HG03457 (cell line): Measurements from ENCODE around the gene BATF3.
"Not testable (repeated sequence)": the region's sequence is repeated elsewhere in the genome, so short reads cannot be mapped to it uniquely, and the experiment has no call there.

Source experiments
- ATAC-seq: cut with Tn5 transposase; IDR thresholded peaks from one replicate; pipeline ENCODE4 v1.9.1; 2021; ENCODE audit warnings: moderate number of reproducible peaks; ENCODE audit not compliant: unreplicated experiment

The BATF3 gene, protein sequence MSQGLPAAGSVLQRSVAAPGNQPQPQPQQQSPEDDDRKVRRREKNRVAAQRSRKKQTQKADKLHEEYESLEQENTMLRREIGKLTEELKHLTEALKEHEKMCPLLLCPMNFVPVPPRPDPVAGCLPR

DNA sequence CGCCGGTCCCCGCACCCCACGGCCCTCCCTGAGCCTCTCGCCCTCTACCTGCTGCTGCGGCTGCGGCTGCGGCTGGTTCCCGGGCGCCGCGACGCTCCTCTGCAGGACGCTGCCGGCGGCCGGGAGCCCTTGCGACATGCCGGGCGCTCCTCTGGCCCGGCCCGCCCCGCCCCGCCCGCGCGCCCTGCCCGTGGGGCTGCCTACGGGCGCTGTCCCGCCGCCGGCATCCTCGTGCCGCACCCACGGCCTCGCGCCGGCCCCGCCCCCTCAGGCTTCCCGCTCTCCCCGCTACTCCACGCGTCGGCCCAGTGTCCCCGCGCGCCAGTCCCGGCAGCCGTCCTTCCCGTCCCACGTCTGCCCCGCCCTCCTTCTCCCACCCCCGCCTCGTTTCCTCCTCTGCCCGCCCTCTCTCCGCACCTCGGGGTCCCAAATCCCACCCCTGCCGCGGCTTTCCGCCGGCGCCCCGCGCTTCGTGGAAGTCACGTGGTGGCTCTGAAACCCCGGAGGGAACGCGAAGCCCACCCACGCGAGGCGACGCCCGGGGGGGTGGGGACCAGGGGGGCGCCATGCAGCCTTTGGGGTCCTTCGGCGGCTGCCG is at the start of gene BATF3:
Gene BATF3, minus strand, starts transcription at position 216 of the 598 bp plus-strand sequence. Its CDS starts 78 bp downstream, at position 138.
- ATAC-seq: no peak

DNA sequence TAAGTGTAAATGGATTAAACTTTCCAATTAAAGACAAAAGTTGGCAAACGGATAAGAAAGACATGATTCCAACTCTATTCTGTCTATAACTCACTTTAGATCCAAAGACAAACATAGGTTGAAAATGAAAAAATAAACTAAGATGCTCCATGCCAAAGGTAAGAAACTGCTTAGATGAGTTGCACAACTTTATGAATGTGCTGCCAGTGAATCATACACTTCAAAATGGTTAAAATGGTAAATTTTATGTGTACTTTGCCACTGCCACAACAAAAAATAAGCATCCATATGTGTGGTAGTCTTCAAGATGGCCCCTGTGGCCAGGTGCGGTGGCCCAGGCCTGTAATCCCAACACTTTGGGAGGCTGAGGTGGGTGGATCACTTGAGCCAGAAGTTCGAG is 46.9 kb upstream of the BATF3 start:
- ATAC-seq: no peak

DNA sequence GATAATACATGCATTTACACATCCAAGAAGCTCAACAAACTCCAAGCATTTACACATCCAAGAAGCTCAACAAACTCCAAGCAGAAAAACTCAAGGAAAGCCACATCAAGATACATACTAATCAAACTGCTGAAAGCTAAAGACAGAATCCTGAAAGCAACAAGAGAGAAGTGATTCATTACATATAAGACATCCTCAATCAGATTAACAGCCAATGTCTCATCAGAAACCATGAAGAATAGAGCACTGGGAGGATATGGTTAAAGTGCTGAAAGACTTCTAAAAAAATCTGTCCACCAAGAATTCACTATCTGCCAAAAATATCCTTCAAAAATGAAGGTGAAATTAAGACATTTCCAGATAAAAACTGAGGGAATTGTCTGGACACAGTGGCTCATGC is 45.7 kb upstream of the BATF3 start:
- no peak for ATAC-seq

DNA sequence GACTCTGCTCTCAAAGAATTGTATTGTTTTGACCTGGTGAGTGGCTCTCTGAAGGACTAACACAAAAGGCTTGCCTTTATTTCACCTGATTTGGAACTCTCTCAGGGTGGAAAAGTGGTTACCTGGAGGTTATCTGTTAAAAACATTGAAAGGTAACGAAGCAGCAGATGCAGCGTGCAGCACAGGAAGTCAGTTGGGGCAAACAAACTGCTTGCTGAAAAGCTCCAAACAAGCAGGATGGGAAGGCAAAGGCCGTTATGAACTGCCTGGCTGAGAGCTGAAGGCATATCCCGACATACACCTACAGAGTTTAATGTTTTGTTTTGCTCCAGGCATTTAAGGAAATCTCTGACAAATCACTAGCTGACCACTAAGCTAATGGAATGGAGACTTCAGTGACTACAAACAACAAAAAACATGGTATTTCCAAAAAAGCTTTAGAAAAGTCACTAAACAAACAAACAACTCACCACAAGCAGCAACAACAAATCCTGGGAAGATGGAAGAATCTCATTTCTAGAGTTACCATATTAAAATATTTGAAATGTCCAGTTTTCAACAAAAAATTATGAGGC is 44.3 kb upstream of the BATF3 start:
- no peak for ATAC-seq

DNA sequence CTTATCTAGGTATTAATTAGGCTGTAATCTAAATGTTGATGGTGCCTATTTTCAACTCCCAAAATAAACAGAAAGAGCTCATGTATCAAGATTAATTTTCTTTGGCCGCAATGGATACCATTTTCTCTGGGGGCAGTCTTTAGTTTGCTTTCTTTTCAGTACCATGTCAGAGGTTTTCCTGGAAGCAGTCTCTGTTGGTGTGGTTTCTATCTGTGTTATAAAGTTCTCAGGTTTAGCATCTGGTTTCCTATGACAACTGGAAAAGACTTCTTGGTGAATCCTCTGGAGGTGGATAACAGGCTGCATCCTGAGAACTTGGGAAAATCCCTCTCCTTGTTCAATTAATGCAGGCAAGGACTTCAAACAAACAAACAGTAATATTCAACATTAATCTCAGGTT is 38.7 kb upstream of the BATF3 start:
- no peak for ATAC-seq

DNA sequence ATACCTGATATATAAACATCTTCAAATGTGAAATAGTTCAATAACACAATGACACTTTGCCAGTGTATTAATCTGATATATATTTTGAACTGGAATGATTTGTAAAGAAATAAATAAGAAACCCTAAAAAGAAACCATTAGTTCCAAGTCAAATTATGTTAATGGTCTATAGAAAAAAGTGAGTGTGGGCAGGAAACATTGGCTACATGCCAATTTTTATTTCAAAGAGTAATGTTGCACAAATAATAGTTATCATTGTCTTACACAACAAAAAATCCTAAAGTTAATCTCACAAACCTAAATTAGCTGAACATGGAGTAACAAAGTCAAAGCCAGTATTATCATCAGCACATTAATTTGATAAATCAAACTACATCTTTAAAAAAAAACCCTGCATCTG is 37.9 kb upstream of the BATF3 start:
- no peak for ATAC-seq

DNA sequence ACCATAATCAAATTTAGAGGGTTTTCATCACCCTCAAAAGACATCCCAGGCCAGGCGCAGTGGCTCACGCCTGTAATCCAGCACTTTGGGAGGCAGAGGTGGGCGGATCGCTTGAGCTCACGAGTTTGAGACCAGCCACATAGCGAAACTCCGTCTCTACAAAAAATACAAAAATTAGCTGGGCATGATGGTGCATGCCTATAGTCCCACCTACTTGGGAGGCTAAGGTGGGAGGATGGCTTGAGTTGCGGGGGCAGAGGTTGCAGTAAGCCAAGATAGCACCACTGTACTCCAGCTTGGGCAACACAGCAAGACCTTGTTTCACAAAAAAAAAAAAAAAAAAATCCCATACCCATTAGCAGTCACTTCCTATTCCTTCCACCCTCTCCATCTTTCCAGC is 33.5 kb upstream of the BATF3 start:
- ATAC-seq: no peak

DNA sequence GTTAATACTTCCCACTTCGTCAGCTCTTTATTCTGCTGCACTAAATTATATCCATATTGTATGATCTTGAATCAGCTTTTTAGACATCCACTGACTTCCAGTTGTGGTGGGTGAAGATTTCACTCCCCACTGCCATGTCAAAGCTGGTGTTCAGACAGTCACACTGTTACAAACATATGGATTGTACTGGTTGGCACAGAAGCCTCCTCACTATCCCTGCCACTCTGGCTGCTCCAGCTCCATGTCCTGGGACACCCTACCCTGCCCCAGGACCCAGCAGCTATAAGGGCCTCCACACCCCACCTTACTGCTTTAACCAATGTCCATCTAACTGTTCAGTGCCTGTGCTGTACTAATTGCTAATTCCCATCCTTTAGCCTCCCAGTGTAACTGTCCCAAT is 32.0 kb upstream of the BATF3 start:
- no peak for ATAC-seq

DNA sequence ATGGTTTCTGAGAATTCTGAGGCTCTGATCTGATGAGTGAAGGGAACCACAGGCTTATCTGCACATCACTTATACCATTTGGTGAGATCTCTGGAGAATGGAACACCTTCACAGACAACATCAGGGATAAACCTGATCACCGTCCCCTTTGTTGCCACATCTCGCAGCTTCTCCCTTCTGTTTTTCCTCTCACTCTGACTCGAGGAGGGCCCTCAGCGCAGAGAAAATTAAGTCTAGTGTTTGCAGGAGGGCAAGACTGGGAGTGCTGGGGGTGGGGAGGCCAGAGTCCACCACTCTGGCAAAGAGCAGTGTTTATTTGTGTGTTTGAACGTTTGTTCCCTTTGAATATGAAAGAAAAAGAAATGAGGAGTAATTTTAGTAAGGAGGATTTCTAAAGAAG is 29.0 kb upstream of the BATF3 start:
- no peak for ATAC-seq

DNA sequence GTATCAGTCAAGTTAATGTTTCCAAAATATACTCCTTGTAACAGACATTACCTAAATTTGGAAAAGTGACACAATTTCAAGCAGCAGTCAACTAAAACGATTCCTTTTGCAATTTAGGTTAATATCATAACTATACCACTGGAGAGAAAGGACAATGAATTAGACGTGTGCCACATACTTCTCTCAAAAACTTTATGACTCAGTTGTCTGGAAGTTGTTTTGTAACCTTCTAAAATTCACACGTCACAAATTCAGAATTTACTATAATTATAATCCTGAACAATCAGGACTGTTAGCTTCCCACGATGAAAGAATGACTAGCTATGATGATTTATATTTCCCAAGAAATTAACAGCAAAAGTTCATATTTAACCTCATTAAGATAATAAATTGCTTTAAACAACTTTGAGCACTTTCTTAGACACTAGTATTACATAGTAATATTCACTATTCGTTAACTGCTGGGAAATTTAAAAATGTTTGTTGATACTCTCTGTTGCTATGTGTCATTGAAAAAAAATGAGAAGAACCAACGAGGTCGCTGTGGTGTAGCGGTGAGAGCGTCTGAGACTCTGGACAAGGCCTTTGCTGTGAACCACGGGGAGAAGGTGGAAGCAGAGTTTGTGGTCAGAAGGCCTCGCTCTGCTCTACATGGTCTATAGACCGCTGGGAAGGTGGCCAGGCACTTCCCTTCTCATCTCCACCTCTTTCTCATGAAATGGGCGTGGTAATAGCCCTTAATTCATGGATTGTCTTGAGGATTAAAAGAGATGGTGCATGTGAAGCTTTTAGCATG is 27.9 kb upstream of the BATF3 start:
- ATAC-seq: no peak

DNA sequence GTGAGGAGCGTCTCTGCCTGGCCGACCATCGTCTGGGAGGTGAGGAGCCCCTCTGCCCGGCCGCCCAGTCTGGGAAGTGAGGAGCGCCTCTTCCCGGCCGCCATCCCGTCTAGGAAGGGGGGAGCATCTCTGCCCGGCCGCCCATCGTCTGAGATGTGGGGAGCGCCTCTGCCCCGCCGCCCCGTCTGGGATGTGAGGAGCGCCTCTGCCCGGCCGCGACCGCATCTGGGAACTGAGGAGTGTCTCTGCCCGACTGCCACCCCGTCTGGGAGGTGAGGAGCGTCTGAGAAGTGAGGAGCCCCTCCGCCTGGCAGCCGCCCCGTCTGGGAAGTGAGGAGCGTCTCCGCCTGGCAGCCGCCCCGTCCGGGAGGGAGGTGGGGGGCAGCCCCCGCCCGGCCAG is 25.0 kb upstream of the BATF3 start:
- ATAC-seq: not testable (repeated sequence)

DNA sequence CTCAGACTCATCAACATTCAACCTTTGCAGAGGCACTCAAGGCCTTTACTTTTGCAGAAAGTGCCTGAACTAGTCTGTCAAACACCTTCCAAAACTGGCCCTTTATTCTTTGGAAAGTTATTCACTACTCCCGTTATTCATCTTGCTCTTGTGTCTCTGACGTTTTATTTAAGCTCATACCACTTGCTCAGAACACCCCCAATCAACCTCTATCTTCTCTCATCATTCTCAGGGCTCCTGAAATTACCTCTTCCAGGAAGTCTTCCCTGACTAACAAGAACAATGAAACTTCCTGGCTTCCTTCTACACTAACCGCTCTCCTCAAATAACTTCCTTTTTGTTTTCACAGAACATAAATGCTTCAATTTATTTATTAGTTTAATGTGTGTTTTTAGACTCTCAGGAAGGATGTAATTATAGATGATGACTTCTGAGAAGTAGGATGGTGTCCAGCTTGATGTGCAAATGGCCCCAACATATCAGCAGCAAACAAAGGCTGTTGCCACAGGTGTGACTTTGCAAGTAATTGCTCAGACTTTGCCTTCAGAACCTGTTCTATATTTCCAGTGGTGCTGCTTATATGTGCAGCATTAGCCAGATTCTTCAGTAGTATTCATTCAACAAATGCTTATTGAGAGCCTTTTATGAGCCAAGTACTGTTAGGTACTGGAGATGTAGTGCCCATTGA is 22.8 kb upstream of the BATF3 start:
- ATAC-seq: no peak

DNA sequence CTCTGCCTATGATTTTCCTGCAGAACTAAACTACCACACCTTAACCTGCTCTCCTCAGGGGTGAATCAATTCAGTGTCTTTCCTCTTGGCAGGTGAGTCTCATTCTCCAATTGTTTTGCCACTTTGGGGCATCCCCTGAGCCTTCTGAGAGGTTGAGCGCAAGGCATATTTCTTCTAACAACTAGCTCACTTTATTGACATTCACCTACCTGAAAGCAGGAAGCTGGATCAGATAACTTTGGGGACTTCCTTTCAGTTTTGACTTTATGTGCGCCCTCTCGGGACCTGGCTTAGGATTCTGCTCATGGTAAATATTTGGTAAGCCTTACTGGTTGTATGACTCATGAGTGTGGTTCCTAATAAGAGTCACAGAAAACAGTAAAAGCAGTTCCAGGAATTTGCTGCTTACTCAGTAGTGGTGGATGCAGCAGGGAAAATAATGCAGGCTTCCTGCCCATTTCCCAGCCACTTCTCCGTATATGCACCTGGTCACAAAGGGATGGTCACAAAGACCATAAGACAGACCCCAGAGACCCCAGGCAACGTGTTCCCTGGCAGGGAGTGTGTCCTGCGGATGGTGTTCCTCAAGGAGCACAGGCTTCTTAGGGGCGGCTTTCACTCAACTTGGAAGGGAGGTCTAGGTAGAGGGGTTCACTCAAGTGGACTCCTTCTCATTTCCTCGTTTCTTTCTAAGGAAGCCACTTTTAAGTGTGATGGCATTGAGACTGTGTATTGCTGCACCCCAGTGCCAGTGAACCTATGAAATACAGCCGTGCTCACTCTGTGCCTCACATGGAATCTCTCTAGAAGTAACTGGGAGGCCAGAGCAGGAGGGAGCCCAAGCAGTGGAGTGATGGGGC is 22.0 kb upstream of the BATF3 start:
- ATAC-seq: peak; percentile 57

DNA sequence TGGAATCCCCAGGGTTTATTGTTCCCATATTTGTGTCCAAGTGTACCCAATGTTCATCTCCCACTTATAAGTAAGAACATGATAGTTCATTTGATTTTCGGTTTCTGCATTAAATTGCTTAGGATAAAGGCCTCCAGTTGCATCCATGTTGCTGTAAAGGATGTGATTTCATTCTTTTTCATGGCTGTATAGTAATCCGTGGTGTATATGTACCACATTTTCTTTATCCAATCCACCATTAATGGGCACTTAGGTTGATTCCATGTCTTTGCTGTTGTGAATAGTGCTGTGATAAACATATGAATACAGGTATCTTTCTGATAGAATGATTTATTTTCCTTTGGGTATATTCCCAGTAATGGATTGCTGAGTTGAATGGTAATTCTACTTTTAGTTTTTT is 20.0 kb upstream of the BATF3 start:
- ATAC-seq: no peak

DNA sequence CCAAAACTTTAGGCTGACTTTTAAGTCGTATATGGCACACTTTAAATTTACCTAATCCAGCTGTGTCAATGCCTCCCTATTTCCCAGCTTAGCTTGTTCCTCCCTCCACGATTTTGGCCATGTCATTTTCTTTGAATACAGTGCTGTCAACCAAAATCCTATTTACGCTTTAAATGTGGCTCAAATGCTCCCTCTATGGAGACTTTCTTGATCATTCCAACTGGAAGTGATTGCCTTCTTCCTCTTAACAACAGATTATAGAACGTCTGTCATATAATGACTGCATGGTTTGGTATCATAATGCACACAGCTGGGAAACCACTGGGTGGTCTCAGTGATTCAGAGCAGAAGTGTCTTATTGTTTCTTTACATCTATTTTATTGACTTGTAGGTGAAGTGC is 18.9 kb upstream of the BATF3 start:
- ATAC-seq: no peak

DNA sequence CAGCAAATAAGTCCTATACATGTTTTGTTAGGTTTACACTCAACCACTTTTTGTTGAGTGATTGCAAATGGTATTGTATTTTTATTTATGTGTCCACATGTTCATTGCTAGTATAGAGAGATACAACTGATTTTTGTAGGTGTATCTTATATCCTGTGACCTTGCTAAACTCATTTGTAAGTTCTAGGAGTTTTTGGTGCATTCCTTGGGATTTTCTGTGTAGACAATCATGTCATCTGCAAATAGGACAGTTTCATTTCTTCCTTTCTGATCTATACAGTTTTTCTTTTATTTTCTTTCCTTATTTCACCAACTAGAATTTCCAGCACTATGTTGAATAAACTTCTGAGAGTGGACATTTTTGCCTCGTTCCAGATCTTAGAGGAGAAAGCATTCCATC is 16.5 kb upstream of the BATF3 start:
- no peak for ATAC-seq

DNA sequence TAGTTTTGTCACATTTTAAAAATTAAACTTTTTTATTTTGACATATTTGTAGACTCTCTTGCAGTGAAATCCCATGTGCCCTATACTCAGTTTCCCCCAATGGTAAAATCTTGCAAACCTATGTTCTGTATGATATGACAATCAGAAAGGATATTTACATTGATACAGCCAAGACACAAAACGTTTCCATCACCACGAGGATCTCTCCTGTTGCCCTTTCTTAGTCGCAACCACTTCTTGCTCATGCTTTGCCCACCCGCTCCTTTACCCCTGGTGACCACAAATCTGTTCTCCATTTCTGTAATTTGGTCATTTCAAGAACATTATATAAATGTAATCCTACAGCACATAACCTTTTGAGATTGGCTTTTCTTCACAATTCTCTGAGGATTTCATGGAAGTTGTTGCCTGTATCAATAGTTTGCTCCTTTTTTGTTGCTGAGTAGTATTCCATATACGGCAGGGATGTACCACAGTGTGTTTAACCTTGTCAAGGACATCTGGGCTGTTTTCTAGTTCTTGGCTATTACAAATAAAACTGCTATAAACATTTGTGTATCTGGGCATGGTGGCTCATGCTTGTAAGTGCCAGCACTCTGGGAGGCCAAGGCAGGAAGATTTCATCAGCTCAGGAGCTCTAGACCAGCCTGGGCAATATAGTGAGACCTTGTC is 14.0 kb upstream of the BATF3 start:
- ATAC-seq: no peak

DNA sequence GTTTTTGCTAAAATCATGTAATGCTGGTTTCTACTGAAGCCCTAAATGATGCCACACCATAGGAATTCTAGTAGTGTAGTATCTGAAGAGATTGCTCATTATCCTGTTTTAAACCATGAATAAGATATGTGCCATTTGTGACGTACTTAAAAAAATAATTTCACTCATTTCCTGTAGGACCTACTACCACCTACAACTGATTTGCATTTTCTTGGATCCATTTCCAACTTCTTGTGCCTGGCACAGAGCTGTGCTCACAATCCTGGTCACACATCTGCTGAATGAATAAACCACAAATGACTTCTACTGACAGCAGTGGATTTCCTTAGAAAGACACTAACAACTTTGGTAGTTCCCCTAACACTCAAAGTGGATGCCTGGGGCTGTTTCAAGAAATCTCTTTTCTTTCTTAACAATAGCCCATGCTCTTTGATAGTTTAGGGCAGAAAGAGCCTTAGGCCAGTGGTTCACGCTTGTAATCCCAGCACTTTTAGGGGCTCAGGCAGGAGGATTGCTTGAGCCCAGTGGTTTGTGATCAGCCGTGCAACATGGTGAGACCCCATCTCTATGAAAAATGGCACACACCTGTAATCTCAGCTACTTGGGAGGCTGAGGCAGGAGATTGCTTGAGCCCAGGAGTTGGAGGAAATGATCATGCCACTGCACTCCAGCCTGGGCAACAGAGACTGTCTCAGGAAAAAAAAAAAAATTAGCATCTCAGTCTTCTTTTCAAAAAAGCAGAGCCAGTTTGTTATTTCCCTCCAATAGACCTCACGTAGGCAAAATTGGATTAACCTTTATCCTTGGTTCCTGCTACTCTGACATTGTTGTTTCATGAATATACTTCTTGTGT is 13.0 kb upstream of the BATF3 start:
- no peak for ATAC-seq

DNA sequence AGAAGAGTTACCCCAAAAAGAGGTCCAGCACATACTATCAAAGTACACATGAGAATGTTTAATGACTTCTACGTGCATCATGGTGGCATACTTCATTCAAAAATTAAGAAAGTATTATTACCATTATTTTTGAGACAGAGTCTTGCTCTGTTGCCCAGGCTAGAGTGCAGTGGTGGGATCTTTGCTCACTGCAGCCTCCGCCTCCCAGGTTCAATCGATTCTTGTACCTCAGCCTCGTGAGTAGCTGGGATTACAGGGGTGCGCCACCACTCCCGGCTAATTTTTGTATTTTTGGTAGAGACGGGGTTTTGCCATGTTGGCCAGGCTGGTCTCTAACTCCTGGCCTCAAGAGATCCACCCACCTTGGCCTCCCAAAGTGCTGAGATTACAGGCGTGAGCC is 12.3 kb upstream of the BATF3 start:
- not testable (repeated sequence) for ATAC-seq
